NOMO-1 treated with DMSO at 0.1 percent for 48 hours (cell line): ENCODE data around the gene DKK2.

Source experiments
- DNase-seq: peaks from one replicate; lab custom pipeline; 2025; ENCODE audit not compliant: unreplicated experiment; lab: John Stamatoyannopoulos, UW

Gene DKK2, protein sequence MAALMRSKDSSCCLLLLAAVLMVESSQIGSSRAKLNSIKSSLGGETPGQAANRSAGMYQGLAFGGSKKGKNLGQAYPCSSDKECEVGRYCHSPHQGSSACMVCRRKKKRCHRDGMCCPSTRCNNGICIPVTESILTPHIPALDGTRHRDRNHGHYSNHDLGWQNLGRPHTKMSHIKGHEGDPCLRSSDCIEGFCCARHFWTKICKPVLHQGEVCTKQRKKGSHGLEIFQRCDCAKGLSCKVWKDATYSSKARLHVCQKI

DNA sequence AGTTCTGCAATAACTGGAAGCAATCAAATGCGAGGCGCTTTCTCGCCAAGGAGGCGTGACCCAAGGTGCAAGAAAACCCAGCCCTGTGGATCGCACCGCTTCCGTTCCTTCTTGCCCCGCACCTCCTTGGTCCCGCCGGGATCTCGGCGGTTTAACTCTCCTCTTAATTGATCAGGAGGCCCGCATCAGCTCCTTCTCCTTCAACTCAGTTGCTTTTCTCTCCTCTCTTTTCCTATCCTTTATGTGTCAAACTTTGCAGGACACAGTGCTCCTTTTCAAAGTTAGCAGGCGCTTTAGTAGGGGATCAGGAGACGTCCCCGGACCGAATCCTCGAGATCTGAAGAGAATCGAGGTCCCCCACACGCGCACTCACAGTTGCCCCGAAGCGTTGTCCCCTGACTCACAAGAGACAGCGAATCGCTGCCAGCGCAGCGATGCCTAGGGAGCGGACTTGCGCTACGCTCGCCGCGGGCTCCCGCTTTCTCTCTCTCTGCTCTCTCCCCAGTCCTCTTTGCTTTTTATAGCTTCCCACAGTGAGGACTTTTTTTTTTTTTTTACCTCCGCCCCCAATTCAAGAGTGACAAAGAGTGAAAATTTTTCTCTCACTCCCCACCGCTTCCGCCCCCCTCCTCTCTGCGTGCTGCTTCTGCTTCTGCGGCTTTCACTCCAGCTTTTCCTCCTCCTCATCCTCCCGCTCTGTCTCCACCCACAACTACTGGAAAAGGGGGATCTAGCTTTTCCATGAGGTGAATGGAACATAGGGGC is at the start of gene DKK2:
Gene DKK2, minus strand, starts transcription at position 495 of the 765 bp plus-strand sequence. CDS start 722 bp downstream, outside the sequence.
- peak; percentile 46 for DNase-seq

DNA sequence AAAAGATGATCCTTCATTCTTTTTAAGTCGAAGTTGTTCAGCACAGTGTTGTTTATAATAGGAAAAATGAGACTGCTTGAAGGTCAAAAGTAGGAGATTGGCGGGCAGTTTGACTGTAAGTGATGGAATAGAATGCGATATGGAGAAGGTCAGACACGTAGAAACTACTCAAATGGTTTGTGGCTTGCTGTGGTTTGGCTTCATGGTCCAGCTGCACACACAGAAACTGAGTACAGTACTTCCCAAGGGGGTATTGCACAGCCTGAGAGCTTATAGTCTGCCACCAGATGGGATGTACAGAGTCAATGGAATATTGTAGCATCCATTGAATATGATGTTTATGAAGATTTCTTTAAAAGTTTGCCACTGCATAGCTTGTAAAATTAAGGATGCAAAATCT is 41.1 kb upstream of the DKK2 start:
- no peak for DNase-seq

DNA sequence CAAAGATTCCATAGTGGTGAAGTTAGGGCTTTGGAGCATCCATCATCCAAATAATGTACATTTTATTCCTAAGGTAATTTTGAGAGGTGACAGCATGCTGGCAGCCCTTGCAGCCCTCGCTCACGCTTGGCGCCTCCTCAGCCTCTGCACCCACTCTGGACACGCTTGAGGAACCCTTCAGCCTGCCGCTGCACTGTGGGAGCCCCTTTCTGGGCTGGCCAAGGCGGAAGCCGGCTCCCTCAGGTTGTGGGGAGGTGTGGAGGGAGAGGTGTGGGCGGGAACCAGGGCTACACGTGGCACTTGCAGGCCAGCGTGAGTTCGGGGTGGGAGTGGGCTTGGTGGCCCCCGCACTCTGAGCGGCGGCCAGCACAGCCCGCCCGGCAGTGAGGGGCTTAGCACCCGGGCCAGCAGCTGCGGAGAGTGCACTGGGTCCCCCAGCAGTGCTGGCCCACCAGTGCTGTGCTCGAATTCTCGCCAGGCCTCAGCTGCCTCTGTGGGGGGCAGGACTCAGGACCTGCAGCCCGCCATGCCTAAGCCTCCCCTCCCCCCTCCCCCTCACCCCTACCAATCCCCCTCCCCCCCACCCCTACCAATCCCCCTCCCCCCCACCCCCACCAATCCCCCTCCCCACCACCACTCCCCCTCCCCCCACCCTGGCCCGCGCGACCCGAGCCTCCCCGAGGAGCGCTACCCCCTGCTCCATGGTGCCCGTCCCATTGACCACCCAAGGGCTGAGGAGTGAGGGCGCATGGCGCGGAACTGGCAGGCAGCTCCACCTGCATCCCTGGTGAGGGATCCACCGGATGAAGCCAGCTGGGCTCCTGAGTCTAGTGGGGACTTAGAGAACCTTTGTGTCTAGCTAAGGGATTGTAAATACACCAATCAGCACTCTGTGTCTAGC is 37.0 kb upstream of the DKK2 start:
- DNase-seq = no peak

GRCh38 chr4:107071108-107071507 is 35.0 kb upstream of the DKK2 start:
- DNase-seq = no peak

- DNase-seq = peak; percentile 82
Measured at GRCh38 chr4:107069049-107069448, 32.9 kb upstream of the DKK2 start.

GRCh38 chr4:107068116-107068515 is 32.0 kb upstream of the DKK2 start:
- DNase-seq = no peak

- DNase-seq = peak; percentile 63
Measured at GRCh38 chr4:107066621-107067020, 30.5 kb upstream of the DKK2 start.

- DNase-seq = peak; percentile 33
Measured at GRCh38 chr4:107065201-107065600, 29.1 kb upstream of the DKK2 start.

GRCh38 chr4:107060388-107060787 is 24.3 kb upstream of the DKK2 start:
- DNase-seq = no peak

- DNase-seq = no peak
Measured at GRCh38 chr4:107058828-107059227, 22.7 kb upstream of the DKK2 start.

- peak; percentile 19 for DNase-seq
Measured at GRCh38 chr4:107050525-107051135, 14.5 kb upstream of the DKK2 start.

- no peak for DNase-seq
Measured at GRCh38 chr4:107046261-107046660, 10.1 kb upstream of the DKK2 start.

DNA sequence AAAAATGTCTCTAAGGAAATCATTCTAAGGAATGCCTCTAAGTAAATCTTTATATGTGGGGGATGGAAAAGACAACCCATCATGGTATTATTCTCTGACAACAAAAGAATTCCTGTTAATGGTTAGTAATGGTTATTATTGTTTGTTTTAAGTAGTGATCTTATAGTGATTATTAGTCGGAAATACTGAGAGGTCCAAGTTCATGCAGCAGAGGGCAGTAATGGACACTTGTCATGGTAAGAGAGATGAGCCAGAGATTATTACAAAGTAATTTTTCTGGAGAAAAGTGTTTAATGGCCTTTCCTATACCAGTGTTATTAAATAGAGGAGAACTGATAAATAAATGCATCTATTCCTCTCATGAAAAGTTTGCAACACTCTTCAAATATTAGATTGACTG is 8.1 kb upstream of the DKK2 start:
- no peak for DNase-seq

- DNase-seq = peak; percentile 26
Measured at GRCh38 chr4:107037199-107037584, 1.1 kb upstream of the DKK2 start.

GRCh38 chr4:107036584-107037198 is 578 bp upstream of the DKK2 start:
- DNase-seq = no peak

DNA sequence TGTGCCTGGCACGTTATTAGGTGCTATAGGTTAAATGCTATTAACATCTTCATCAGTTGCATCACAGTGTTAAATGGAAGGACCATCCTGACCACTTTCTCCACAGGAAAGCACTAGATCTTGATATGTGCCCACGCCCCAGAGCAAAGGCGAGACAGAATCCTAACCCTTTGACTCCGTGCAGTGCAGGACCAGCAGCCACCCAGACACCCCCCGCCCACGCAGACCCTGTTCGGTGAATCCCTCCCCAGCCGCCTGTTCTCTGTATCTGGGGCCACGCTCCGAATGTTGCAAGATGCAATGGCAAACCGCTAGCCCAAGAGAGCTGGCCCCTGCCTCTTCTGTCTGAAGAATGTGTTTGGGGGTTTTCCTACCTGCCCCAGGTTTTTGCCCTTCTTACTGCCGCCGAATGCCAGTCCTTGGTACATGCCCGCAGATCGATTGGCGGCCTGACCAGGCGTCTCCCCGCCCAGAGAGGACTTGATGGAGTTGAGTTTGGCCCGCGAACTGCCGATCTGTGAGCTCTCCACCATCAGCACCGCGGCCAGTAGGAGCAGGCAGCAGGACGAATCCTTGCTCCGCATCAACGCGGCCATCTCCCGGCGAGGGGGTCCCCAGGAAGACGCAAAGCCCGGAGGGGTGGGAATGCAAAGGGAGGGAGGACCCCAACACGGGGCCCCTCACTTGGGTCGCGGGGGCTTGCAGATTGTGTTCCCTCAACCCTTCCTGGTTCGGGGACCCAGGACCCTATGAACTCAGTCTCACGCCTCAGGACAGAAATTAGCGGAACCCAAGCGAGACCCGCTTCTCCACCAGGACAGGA is 906 bp downstream of the DKK2 start:
- peak; percentile 24 for DNase-seq

DNA sequence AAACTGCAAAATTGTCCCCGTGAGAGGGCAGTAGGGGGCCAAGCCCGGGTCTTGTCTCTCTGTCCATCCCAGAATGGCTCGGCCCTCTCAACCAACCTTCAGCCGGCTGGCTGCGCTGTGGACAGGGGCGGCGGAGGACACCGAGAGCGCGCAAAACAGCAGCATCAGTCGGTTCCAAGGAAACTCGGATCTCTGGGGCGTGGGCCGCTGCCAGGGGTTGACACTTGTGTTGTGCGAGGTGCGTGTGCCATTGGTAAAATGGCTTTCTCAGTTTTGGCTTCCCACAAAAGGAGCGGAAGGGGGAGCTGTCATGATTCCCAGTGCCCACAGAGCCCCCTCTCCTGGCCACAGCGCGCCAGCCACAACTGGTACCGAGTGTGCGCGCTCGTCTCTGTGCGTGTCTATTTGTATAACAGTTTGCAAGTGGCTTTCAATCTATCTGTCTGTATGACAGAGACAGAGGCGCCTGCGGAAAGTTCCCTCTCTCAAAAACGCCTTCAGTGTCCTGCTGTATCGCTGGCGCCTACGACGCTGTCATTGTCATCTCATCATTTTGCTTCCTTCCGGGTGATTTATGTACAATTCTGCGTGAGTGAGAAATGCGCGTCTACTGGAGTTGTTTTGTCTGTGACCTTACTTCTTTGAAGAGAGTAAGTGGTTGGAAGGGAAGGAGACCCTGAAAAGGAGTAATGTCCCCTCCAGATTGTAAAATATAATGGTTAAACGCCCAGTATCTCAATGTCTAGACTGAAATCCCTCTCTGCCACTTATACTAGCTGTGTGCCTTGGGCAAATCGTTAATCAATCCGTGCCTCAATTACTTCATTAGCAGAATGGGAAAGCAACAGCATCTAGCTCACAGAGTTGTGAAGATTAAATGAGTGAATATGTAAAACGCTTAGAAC is 1.8 kb downstream of the DKK2 start:
- DNase-seq = peak; percentile 49

DNA sequence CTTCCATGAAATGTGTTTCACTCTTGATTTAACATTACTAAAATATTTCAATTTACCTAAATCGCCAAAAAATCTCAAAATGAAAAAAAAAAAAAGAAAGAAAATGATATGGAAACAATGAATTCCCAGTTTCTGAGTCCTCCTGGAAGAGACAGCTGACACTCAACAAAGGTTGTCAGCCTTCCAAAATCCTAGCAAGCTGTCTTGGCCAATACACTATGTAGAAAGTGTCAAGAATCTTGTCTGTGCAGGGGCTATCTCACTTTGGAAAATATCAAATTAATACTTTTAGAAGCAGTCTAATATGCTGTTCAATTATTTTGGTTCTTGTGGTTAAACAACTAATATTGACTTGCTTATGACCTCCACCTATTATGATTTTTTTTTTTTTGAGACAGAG is 8.7 kb downstream of the DKK2 start:
- DNase-seq = no peak

- DNase-seq = no peak
Measured at GRCh38 chr4:107018344-107018735, 17.8 kb downstream of the DKK2 start.
